ENCODE measurements around the gene GABRB1. TPM values are rescaled to one million over a fixed set of nuclear protein-coding genes. Genes with fewer than 3 reads are reported as not detected.

GABRB1 gene
- total and polyA plus RNA-seq, 2 donors (not counting 1 experiment from before 2014, with no cell fraction given) = 0.05 to 0.17 TPM

DNA sequence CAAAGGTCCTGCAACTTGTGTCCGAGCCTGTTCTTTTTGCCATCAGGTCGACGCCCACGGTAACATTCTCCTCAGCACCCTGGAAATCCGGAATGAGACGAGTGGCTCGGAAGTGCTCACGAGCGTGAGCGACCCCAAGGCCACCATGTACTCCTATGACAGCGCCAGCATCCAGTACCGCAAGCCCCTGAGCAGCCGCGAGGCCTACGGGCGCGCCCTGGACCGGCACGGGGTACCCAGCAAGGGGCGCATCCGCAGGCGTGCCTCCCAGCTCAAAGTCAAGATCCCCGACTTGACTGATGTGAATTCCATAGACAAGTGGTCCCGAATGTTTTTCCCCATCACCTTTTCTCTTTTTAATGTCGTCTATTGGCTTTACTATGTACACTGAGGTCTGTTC is 394.3 kb downstream of the GABRB1 start:
- no peaks in the 10 kb centered on the region for H3K79me2 ChIP-seq (ENCODE audit: control insufficient read depth, insufficient read depth, low read length)
- H3K36me3 ChIP-seq (ENCODE audit: control insufficient read depth, insufficient read depth, low read length) = no peaks in the 10 kb centered on the region
- no peaks in the 10 kb centered on the region for H3K4me1 ChIP-seq (ENCODE audit: control insufficient read depth, extremely low read depth, insufficient read depth, low read length)
- H2AFZ ChIP-seq (ENCODE audit: low read length) = no peak overlapping the region
- no peaks in the 10 kb centered on the region for H3K9me3 ChIP-seq (ENCODE audit: control insufficient read depth, insufficient read depth, low read depth, low read length)
- no peaks in the 10 kb centered on the region for H3K27me3 ChIP-seq (ENCODE audit: control insufficient read depth, insufficient read depth, low read length)
- no peak overlapping the region for H3K27ac ChIP-seq (ENCODE audit: insufficient read depth, low read length)
- no peak overlapping the region for H3K4me2 ChIP-seq (ENCODE audit: extremely low read depth, insufficient read depth, low read length)
- no peak overlapping the region for H3K9ac ChIP-seq (ENCODE audit: insufficient read depth, low read length)
- no peak for DNase-seq (ENCODE audit: low read depth in 2 of 2)
- H4K20me1 ChIP-seq (ENCODE audit: control insufficient read depth, extremely low read depth, insufficient read depth, low read length) = no peaks in the 10 kb centered on the region
- TF ChIP-seq EZH2 (IDR thresholded peaks at IDR 0.05; ENCODE audit: low read length, missing control alignments) = no peak
- TF ChIP-seq, protein P1, sequence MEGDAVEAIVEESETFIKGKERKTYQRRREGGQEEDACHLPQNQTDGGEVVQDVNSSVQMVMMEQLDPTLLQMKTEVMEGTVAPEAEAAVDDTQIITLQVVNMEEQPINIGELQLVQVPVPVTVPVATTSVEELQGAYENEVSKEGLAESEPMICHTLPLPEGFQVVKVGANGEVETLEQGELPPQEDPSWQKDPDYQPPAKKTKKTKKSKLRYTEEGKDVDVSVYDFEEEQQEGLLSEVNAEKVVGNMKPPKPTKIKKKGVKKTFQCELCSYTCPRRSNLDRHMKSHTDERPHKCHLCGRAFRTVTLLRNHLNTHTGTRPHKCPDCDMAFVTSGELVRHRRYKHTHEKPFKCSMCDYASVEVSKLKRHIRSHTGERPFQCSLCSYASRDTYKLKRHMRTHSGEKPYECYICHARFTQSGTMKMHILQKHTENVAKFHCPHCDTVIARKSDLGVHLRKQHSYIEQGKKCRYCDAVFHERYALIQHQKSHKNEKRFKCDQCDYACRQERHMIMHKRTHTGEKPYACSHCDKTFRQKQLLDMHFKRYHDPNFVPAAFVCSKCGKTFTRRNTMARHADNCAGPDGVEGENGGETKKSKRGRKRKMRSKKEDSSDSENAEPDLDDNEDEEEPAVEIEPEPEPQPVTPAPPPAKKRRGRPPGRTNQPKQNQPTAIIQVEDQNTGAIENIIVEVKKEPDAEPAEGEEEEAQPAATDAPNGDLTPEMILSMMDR (conservative IDR thresholded peaks at IDR 0.05 in 1 of 2, IDR thresholded peaks at IDR 0.05 in 1 of 2; ENCODE audit: low read depth in 1 of 2, low read length in 2 of 2) = no peak
- H3K4me3 ChIP-seq (replicated peaks in 1 of 4; ENCODE audit: control extremely low read depth in 1 of 4, insufficient read depth in 1 of 4, low read depth in 3 of 4, low read length in 4 of 4) = no peak overlapping the region

DNA sequence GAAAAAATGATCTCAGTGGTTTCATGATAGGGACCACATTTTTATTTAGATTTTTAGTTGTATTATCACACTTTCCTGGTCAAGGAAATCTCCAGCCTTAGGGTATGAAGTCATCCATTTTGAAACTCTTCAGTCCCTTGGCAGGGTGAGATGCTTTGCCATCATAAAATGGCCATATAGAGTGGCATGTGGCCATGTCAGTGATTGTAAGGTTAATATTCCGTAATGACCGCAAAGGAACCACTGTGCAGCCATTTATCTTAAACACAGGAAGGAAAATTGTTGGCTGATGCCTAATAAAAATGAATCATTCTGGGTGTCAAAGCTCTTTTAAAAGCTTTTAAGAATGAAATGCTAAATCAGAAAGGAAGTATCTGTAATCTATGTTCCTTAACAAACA is 396.6 kb downstream of the GABRB1 start:
- H2AFZ ChIP-seq (ENCODE audit: low read length) = no peak overlapping the region
- no peak overlapping the region for H3K4me3 ChIP-seq (replicated peaks in 1 of 4; ENCODE audit: control extremely low read depth in 1 of 4, insufficient read depth in 1 of 4, low read depth in 3 of 4, low read length in 4 of 4)
- no peaks in the 10 kb centered on the region for H4K20me1 ChIP-seq (ENCODE audit: control insufficient read depth, extremely low read depth, insufficient read depth, low read length)
- no peaks in the 10 kb centered on the region for H3K36me3 ChIP-seq (ENCODE audit: control insufficient read depth, insufficient read depth, low read length)
- no peak overlapping the region for H3K9ac ChIP-seq (ENCODE audit: insufficient read depth, low read length)
- no peaks in the 10 kb centered on the region for H3K9me3 ChIP-seq (ENCODE audit: control insufficient read depth, insufficient read depth, low read depth, low read length)
- H3K4me2 ChIP-seq (ENCODE audit: extremely low read depth, insufficient read depth, low read length) = no peak overlapping the region
- H3K79me2 ChIP-seq (ENCODE audit: control insufficient read depth, insufficient read depth, low read length) = no peaks in the 10 kb centered on the region
- no peaks in the 10 kb centered on the region for H3K27me3 ChIP-seq (ENCODE audit: control insufficient read depth, insufficient read depth, low read length)
- TF ChIP-seq, protein P1 (conservative IDR thresholded peaks at IDR 0.05 in 1 of 2, IDR thresholded peaks at IDR 0.05 in 1 of 2; ENCODE audit: low read depth in 1 of 2, low read length in 2 of 2) = no peak
- no peak for TF ChIP-seq EZH2 (IDR thresholded peaks at IDR 0.05; ENCODE audit: low read length, missing control alignments)
- H3K4me1 ChIP-seq (ENCODE audit: control insufficient read depth, extremely low read depth, insufficient read depth, low read length) = no peaks in the 10 kb centered on the region
- DNase-seq (ENCODE audit: low read depth in 2 of 2) = peak in 1 of 2 donors; percentile 20
- no peak overlapping the region for H3K27ac ChIP-seq (ENCODE audit: insufficient read depth, low read length)

DNA sequence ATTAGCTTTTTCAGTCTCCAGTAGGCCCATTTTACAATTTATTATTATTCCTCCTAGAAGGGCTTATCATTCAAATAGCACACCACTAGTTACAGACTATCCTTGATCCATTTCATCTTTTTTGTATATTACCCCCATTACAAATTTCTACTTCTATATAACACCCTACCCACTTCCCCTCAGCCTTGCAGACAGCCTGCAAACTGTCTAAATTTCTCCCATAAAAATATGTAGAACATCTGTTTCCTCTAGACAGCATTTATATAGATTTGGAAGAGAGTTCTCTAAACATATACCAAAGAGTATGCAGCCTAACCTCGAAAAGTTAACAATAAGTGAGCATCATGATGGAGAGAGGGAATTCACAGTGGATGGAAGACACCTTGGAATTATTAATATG is 401.4 kb downstream of the GABRB1 start:
- H3K4me3 ChIP-seq (replicated peaks in 1 of 4; ENCODE audit: control extremely low read depth in 1 of 4, insufficient read depth in 1 of 4, low read depth in 3 of 4, low read length in 4 of 4) = no peak overlapping the region
- TF ChIP-seq, protein P1 (conservative IDR thresholded peaks at IDR 0.05 in 1 of 2, IDR thresholded peaks at IDR 0.05 in 1 of 2; ENCODE audit: low read depth in 1 of 2, low read length in 2 of 2) = no peak
- TF ChIP-seq EZH2 (IDR thresholded peaks at IDR 0.05; ENCODE audit: low read length, missing control alignments) = no peak
- H3K79me2 ChIP-seq (ENCODE audit: control insufficient read depth, insufficient read depth, low read length) = no peaks in the 10 kb centered on the region
- DNase-seq (ENCODE audit: low read depth in 2 of 2) = no peak
- no peaks in the 10 kb centered on the region for H4K20me1 ChIP-seq (ENCODE audit: control insufficient read depth, extremely low read depth, insufficient read depth, low read length)
- H2AFZ ChIP-seq (ENCODE audit: low read length) = no peak overlapping the region
- H3K4me2 ChIP-seq (ENCODE audit: extremely low read depth, insufficient read depth, low read length) = no peak overlapping the region
- H3K36me3 ChIP-seq (ENCODE audit: control insufficient read depth, insufficient read depth, low read length) = no peaks in the 10 kb centered on the region
- no peak overlapping the region for H3K27ac ChIP-seq (ENCODE audit: insufficient read depth, low read length)
- H3K4me1 ChIP-seq (ENCODE audit: control insufficient read depth, extremely low read depth, insufficient read depth, low read length) = no peaks in the 10 kb centered on the region
- H3K9ac ChIP-seq (ENCODE audit: insufficient read depth, low read length) = no peak overlapping the region
- no peaks in the 10 kb centered on the region for H3K27me3 ChIP-seq (ENCODE audit: control insufficient read depth, insufficient read depth, low read length)
- H3K9me3 ChIP-seq (ENCODE audit: control insufficient read depth, insufficient read depth, low read depth, low read length) = no peaks in the 10 kb centered on the region

Data from fibroblast of lung (primary cell).